Measurements from ENCODE around the gene GRIN2C.
"Not testable (repeated sequence)": the region's sequence is repeated elsewhere in the genome, so short reads cannot be mapped to it uniquely, and the experiment has no call there.

GRIN2C gene

DNA sequence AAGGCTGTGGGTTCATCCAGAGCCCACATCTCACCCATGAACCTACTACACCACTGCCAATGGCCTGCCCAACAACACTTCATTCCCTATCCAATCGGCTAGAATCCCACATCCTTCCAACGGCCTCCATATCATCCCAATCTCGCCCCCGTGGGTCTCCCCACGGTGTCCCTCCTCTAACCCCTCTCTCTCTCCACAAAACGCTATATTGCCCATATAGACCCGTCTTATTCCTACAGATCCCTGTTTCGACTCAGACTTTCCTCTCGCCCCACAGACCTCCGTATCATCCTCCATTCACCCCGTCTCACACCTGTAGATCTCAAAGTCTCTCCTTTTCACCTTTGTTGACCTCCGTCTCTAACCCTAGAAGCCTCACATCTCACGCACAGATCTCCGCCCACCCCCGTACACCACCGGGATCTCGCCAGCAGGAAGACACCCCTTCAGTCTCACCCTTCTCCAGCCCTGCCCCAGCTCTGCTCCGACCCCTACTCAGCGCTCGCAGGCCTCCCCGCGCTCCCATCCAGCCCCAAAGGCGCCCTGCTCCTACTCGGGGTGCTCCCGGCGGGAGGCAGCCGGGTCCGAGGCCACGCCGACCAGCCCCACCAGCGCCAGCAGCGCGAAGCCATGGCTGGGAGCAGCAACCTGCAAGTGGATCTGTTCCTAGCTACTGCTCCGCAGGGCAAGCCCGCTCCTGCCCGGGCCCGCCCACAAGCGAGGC lies 12.8 kb upstream of the GRIN2C start, which contains the start of gene FDXR:
FDXR (minus strand) TSS at position 682 of the 724 bp plus-strand sequence; CDS start at position 632, 50 bp downstream.
- TF ChIP-seq, protein P1, sequence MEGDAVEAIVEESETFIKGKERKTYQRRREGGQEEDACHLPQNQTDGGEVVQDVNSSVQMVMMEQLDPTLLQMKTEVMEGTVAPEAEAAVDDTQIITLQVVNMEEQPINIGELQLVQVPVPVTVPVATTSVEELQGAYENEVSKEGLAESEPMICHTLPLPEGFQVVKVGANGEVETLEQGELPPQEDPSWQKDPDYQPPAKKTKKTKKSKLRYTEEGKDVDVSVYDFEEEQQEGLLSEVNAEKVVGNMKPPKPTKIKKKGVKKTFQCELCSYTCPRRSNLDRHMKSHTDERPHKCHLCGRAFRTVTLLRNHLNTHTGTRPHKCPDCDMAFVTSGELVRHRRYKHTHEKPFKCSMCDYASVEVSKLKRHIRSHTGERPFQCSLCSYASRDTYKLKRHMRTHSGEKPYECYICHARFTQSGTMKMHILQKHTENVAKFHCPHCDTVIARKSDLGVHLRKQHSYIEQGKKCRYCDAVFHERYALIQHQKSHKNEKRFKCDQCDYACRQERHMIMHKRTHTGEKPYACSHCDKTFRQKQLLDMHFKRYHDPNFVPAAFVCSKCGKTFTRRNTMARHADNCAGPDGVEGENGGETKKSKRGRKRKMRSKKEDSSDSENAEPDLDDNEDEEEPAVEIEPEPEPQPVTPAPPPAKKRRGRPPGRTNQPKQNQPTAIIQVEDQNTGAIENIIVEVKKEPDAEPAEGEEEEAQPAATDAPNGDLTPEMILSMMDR (IDR thresholded peaks at IDR 0.05; ENCODE audit: low read depth, low read length): no peak
- no peak for DNase-seq (ENCODE audit: extremely low read depth, low read depth)

DNA sequence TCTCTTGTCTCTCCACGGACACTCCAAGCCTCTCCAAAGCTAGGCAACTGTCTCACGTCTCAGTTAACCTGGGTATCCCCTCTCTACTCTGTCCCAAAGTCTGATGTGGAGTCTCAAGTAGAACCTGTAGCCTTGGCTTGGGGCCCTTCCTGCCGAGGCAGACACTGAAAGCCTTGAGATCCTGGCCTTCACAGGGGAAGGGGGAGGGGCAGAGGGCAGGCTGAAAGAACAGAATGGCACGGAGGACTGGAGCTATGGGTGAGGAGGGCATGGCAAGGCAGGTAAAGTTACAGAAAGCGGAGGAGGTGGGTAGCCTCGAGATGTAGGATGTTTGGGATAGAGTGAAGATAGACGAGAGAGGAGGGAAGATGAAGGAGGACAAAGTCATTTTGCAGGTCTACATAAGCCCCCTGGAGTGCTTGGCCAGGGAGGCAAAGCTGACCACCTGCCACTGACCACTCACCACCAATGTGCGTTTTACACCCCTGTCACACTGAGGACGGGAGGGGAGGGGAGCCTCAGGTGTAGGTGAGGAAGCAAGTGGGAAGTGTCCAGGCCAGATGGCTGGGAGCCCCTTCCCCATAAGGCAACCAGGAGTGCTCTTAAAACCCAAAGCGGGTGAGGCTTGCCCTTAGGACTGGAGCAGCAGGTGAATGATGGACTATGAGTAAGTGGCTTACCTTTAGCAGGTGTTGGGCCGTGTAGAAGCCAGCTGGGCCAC lies 11.8 kb upstream of the GRIN2C start:
- TF ChIP-seq, protein P1 (IDR thresholded peaks at IDR 0.05; ENCODE audit: low read depth, low read length): no peak
- DNase-seq (ENCODE audit: extremely low read depth, low read depth): no peak

DNA sequence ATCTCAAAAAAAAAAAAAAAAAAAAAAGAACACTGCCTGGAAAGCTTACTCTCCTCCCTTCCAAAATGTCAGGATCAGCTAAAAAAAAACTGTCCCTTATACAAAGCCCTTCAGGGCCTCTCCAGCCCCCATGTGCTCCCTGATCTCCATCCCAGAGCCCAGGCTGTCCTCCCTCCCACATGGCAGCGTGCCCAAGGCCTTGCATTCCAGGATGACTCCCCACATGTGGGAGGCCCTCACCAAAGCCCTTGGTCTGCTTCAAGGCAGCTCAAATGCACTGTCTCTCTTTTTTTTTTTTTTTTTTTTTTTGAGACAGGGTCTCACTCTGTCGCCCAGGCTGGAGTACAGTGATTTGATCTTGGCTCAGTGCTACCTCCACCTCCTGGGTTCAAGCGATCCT lies 10.8 kb upstream of the GRIN2C start:
- TF ChIP-seq, protein P1 (IDR thresholded peaks at IDR 0.05; ENCODE audit: low read depth, low read length): no peak
- peak; percentile 31 for DNase-seq (ENCODE audit: extremely low read depth, low read depth)

DNA sequence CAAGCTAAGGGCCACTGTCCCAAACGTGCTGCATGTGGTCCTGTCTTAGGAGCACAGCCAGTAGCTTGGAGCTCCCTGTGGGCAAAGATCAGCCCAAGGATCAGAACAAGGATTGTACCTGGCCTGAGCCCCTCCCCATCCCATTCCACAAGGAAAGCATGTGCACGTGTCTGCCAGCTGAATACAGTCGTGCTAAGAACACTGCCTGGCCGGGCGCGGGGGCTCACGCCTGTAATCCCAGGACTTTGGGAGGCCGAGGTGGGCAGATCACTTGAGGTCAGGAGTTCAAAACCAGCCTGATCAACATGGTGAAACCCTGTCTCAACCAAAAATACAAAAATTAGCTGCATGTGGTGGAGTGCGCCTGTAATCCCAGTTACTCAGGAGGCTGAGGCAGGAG lies 10.3 kb upstream of the GRIN2C start:
- not testable (repeated sequence) for DNase-seq (ENCODE audit: extremely low read depth, low read depth)

DNA sequence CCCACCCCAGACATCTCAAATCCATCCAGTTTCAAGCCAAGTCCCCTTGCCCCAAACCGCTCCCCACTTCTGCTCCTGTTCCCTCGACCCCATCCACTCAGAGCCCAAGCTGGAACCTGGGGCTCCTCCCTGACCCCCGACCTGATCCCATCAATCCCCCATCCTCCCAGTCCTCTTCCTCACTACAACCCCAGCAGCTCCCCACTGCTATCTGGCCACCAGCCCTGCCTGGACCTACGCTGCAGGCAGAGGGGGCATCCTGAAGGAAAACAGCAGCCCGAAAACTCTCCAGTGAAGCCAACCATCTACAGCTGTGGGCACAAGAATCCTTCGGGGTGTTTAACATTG lies 9.2 kb upstream of the GRIN2C start:
- TF ChIP-seq, protein P1 (IDR thresholded peaks at IDR 0.05; ENCODE audit: low read depth, low read length): no peak
- no peak for DNase-seq (ENCODE audit: extremely low read depth, low read depth)

DNA sequence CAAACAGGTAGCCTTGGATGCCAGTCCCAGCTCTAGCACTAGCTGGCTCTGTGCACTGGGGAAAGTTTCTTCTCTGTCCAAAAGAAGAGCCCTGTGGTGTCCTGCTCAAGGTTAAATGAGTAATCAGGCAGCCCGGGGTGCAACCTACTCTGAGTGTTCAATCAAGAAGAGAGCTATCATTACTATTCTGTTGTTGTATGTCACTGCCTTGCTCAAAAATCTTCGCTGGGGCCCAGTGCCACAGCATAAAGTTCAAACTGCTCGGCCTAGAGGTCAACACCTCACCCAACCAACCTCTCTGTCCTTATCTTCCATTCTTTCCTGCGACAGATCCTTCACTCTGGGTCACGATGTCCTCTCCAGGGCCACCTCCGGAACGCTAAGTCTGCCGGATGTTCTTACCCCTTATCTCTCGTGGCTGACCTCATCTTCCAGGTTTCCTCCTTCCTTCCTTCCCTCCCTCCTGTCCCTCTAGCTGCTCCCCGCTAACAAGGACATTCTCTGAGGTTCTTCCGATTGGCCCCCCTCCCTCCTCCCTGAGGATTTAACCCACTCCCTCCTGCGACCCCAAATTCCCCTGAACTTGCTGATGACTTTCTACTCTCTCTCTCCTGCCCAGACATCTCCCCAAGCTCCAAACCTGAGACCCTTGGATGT lies 8.7 kb upstream of the GRIN2C start:
- TF ChIP-seq, protein P1 (IDR thresholded peaks at IDR 0.05; ENCODE audit: low read depth, low read length): no peak
- DNase-seq (ENCODE audit: extremely low read depth, low read depth): no peak

DNA sequence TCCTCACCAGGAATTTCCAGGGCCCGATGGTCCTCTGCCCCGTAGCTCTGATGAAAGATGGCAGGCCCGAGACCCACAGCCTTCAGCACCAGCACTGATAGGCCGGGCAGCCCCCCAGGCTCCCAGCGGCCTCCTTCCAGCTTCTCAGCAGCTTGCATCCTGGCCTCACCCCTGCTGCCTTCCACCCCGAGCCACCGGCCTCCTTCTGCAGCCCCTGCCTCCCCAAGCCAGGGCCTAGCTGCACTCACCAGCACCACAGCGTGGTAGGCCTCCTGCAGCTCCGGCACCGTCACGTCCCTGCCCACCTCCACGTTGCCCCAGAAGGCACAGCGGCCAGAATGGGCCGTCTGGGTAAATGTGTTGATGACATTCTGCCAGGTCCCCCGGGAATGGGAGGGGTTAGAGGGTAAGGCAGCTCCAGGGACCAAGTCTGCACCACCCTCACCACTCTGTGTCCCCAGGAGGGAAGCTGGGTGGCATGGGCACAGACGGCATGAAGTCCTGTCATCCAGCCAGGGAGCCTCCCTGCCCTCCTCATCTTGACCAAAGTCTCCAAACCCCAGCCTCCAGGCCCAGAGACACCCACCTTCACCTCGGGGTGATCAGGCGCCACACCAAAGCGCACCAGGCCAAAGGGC lies 6.6 kb upstream of the GRIN2C start:
- DNase-seq (ENCODE audit: extremely low read depth, low read depth): no peak
- TF ChIP-seq, protein P1 (IDR thresholded peaks at IDR 0.05; ENCODE audit: low read depth, low read length): no peak
